ENCODE measurements around the gene RIMKLB. TPM values are rescaled to one million over a fixed set of nuclear protein-coding genes. Genes with fewer than 3 reads are reported as not detected.

The RIMKLB gene
- total RNA-seq, 4 donors from 2014 or later: 26.6 to 34.5 (median 29.2) TPM

DNA sequence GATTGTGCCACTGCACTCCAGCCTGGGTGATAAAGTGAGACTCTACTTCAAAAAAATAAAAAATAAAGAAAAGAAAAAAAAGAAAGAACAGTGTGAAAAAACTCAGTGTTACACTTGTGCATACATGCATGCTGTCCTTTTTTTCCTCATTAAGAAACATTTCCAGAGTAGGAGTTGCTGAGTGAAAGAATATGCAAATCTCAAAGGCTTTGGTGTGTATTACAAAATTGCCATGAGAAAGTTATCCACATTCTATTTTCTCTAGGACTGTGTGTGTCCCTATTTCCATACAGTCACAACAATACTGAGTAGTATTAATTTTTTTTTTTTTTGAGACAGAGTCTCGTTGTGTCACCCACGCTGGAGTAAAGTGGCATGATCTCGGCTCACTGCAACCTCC is 123.8 kb downstream of the RIMKLB start:
- TF ChIP-seq POLR2AphosphoS5 (IDR thresholded peaks at IDR 0.05) (no peak), POLR2A (IDR thresholded peaks at IDR 0.05; ENCODE audit: low read depth) (no peak), EP300 (IDR thresholded peaks at IDR 0.05) (no peak)
- TF ChIP-seq, protein P1, sequence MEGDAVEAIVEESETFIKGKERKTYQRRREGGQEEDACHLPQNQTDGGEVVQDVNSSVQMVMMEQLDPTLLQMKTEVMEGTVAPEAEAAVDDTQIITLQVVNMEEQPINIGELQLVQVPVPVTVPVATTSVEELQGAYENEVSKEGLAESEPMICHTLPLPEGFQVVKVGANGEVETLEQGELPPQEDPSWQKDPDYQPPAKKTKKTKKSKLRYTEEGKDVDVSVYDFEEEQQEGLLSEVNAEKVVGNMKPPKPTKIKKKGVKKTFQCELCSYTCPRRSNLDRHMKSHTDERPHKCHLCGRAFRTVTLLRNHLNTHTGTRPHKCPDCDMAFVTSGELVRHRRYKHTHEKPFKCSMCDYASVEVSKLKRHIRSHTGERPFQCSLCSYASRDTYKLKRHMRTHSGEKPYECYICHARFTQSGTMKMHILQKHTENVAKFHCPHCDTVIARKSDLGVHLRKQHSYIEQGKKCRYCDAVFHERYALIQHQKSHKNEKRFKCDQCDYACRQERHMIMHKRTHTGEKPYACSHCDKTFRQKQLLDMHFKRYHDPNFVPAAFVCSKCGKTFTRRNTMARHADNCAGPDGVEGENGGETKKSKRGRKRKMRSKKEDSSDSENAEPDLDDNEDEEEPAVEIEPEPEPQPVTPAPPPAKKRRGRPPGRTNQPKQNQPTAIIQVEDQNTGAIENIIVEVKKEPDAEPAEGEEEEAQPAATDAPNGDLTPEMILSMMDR (IDR thresholded peaks at IDR 0.05): no peak
- Histone ChIP-seq H3K27me3 (no peaks in the 10 kb centered on the region), H3K4me3 (no peak overlapping the region), H3K27ac (replicated peaks in 1 of 4) (no peak overlapping the region), H3K36me3 (no peaks in the 10 kb centered on the region), H3K9me3 (no peaks in the 10 kb centered on the region), H3K4me1 (peaks cover 0 to 22% (median 6%) of the 10 kb centered on the region in 4 donors)
- intact Hi-C loops (cut with DNase I): no loop called here
- 77% methylated on average over 3 of the region's 3 CpGs for WGBS
- no peak for DNase-seq (ENCODE audit: extremely low spot score)

GRCh38 chr12:8822298-8822697 is 124.5 kb downstream of the RIMKLB start, which contains the start of gene A2ML1:
Gene A2ML1 (plus strand): TSS chr12:8822621. CDS start chr12:8822652, 31 bp downstream.
- Histone ChIP-seq H3K4me1 (peaks cover 0 to 21% (median 6%) of the 10 kb centered on the region in 4 donors), H3K4me3 (no peak within 1 kb of the TSS), H3K27ac (replicated peaks in 1 of 4) (no peak within 1 kb of the TSS), H3K36me3 (no peaks in the 10 kb centered on the region), H3K27me3 (no peaks in the 10 kb centered on the region), H3K9me3 (no peaks in the 10 kb centered on the region)
- WGBS: 98% methylated on average over 3 of the region's 3 CpGs
- DNase-seq (ENCODE audit: extremely low spot score): no peak
- intact Hi-C loops (cut with DNase I): loop anchor here (2.0 kb wide), 1 partner anchor 141 kb away; no protein-coding TSS in a partner anchor
- TF ChIP-seq, protein P1 (IDR thresholded peaks at IDR 0.05): no peak
- TF ChIP-seq POLR2A (IDR thresholded peaks at IDR 0.05; ENCODE audit: low read depth) (no peak), POLR2AphosphoS5 (IDR thresholded peaks at IDR 0.05) (no peak), EP300 (IDR thresholded peaks at IDR 0.05) (no peak)

- 35% methylated on average over 8 of the region's 8 CpGs for WGBS
These were observed 125.9 kb downstream of the RIMKLB start for GRCh38 chr12:8823565-8824300.

GRCh38 chr12:8827551-8828256 is 129.9 kb downstream of the RIMKLB start:
- Histone ChIP-seq H3K9me3 (no peaks in the 10 kb centered on the region), H3K27ac (replicated peaks in 1 of 4) (no peak overlapping the region), H3K27me3 (no peaks in the 10 kb centered on the region), H3K4me1 (peaks cover 0 to 10% (median 4%) of the 10 kb centered on the region in 4 donors), H3K36me3 (no peaks in the 10 kb centered on the region), H3K4me3 (no peak overlapping the region)
- TF ChIP-seq POLR2A (IDR thresholded peaks at IDR 0.05; ENCODE audit: low read depth) (no peak), EP300 (IDR thresholded peaks at IDR 0.05) (no peak), POLR2AphosphoS5 (IDR thresholded peaks at IDR 0.05) (no peak)
- TF ChIP-seq, protein P1 (IDR thresholded peaks at IDR 0.05): no peak
- 88% methylated on average over 3 of the region's 4 CpGs for WGBS
- no peak for DNase-seq (ENCODE audit: extremely low spot score)
- intact Hi-C loops (cut with DNase I): no loop called here

More at GRCh38 chr12:8823565-8824300, 125.9 kb downstream of the RIMKLB start:
- Histone ChIP-seq H3K27me3 (no peaks in the 10 kb centered on the region), H3K4me1 (peaks cover 0 to 10% (median 4%) of the 10 kb centered on the region in 4 donors), H3K36me3 (no peaks in the 10 kb centered on the region), H3K27ac (replicated peaks in 1 of 4) (no peak overlapping the region), H3K4me3 (no peak overlapping the region), H3K9me3 (no peaks in the 10 kb centered on the region)
- TF ChIP-seq, protein P1 (IDR thresholded peaks at IDR 0.05): peak; percentile 63 to 74 (median 70)
- TF ChIP-seq EP300 (IDR thresholded peaks at IDR 0.05): no peak
- DNase-seq (ENCODE audit: extremely low spot score): no peak
- intact Hi-C loops (cut with DNase I): loop anchor here (2.0 kb wide), 1 partner anchor 143 kb away; no protein-coding TSS in a partner anchor
